ENCODE data around the gene HTR1D.

HTR1D gene

DNA sequence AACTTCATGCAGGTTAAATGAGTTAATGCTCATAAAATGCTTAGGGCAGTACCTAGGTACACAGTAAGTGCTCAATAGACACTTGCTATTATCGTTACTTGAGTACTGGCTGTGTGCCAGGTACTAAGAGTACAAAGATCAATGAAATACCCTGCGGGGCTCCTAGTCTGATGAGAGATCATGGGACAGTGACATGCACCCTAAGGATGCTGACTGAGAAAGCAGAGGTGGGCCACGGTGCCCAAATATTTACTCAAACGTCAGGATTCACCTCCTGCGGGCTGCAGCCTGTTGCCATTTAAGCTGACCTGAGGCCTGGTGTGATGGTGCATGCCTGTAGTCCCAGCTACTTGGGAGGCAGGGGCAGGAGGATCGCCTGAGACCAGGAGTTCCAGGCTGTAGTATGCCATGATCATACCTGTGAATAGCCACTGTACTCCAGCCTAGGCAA is 28.8 kb downstream of the HTR1D start:
- H3K27me3 ChIP-seq: no peaks in the 10 kb centered on the region
- TF ChIP-seq, protein P1, sequence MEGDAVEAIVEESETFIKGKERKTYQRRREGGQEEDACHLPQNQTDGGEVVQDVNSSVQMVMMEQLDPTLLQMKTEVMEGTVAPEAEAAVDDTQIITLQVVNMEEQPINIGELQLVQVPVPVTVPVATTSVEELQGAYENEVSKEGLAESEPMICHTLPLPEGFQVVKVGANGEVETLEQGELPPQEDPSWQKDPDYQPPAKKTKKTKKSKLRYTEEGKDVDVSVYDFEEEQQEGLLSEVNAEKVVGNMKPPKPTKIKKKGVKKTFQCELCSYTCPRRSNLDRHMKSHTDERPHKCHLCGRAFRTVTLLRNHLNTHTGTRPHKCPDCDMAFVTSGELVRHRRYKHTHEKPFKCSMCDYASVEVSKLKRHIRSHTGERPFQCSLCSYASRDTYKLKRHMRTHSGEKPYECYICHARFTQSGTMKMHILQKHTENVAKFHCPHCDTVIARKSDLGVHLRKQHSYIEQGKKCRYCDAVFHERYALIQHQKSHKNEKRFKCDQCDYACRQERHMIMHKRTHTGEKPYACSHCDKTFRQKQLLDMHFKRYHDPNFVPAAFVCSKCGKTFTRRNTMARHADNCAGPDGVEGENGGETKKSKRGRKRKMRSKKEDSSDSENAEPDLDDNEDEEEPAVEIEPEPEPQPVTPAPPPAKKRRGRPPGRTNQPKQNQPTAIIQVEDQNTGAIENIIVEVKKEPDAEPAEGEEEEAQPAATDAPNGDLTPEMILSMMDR (IDR thresholded peaks at IDR 0.05; ENCODE audit: low read depth, low read length): no peak
- no peaks in the 10 kb centered on the region for H3K36me3 ChIP-seq
- H3K4me3 ChIP-seq (ENCODE audit: low read depth, low read length): no peak overlapping the region
- DNase-seq: no peak
- no peaks in the 10 kb centered on the region for H3K9me3 ChIP-seq
- H3K4me1 ChIP-seq: no peaks in the 10 kb centered on the region

GRCh38 chr1:23187637-23188036 is 29.7 kb downstream of the HTR1D start:
- no peak for DNase-seq
- TF ChIP-seq, protein P1 (IDR thresholded peaks at IDR 0.05; ENCODE audit: low read depth, low read length): no peak
- Histone ChIP-seq H3K4me1 (no peaks in the 10 kb centered on the region), H3K9me3 (no peaks in the 10 kb centered on the region), H3K36me3 (no peaks in the 10 kb centered on the region), H3K27me3 (no peaks in the 10 kb centered on the region), H3K4me3 (ENCODE audit: low read depth, low read length) (no peak overlapping the region)

DNA sequence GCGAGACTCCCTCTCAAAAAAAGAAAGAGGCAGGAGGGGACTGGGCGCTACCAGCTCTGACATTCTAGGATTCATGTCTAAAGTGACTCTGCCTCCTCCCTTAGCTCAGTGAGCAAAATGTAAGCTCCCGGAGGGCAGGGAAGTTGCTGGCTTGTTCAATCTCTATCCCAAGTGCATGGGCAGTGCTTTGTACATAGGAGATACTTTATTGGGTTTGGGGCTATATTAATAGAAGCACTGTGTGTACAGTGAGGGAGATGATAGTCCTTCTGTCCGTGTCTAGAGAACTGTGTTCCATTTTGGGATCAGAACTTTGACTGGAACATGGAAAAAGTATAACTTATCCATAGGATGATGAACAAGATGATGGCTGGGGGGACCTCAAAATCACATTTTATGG is 31.9 kb downstream of the HTR1D start:
- H3K4me1 ChIP-seq: no peaks in the 10 kb centered on the region
- no peak overlapping the region for H3K4me3 ChIP-seq (ENCODE audit: low read depth, low read length)
- no peak for DNase-seq
- H3K9me3 ChIP-seq: no peaks in the 10 kb centered on the region
- TF ChIP-seq, protein P1 (IDR thresholded peaks at IDR 0.05; ENCODE audit: low read depth, low read length): no peak
- H3K27me3 ChIP-seq: no peaks in the 10 kb centered on the region
- H3K36me3 ChIP-seq: no peaks in the 10 kb centered on the region

DNA sequence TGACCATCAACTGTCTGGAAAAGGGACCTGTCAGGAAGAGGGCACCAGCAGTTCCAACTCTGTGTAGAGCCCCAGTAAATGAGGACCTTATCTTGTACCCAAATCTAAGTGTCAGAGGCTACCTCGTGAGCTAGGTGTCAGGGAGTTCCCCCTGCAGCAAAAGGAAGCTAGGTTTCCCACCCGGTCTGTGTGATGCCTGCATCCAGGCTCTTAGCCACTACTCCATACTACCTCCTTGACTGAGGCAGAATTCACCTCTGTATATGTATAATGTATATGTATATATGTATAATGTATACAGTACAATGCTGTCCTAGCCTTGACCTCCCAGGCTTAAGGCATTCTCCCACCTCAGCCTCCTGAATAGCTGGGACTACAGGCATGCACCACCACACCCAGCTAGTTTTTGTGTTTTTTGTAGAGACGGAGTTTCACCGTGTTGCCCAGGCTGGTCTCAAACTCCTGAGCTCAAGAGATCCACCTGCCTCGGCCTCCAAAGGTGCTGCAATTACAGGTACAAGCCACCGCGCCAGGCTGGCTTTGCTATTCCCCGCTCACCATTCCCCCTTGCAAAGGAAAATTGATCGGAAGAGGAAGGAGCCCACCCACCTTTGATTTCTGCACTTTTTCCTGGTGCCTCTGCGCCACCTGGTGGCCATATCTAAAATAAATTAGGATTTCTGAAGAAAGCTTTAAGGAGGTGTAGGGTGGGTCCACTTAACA is 32.9 kb downstream of the HTR1D start:
- peak overlapping the region; percentile 32; the same call in 1 of the 2 replicates for H3K4me3 ChIP-seq (ENCODE audit: low read depth, low read length)
- no peaks in the 10 kb centered on the region for H3K27me3 ChIP-seq
- TF ChIP-seq, protein P1 (IDR thresholded peaks at IDR 0.05; ENCODE audit: low read depth, low read length): peak; percentile 54
- no peaks in the 10 kb centered on the region for H3K36me3 ChIP-seq
- no peaks in the 10 kb centered on the region for H3K4me1 ChIP-seq
- H3K9me3 ChIP-seq: no peaks in the 10 kb centered on the region
- DNase-seq: peak; percentile 32

- no peaks in the 10 kb centered on the region for H3K4me1 ChIP-seq
- H3K9me3 ChIP-seq: no peaks in the 10 kb centered on the region
- H3K4me3 ChIP-seq (ENCODE audit: low read depth, low read length): no peak overlapping the region
- H3K36me3 ChIP-seq: no peaks in the 10 kb centered on the region
- TF ChIP-seq, protein P1 (IDR thresholded peaks at IDR 0.05; ENCODE audit: low read depth, low read length): no peak
- H3K27me3 ChIP-seq: no peaks in the 10 kb centered on the region
- no peak for DNase-seq
Observed at GRCh38 chr1:23179862-23180261, 37.4 kb downstream of the HTR1D start.

- TF ChIP-seq, protein P1 (IDR thresholded peaks at IDR 0.05; ENCODE audit: low read depth, low read length): peak; percentile 26
- Histone ChIP-seq H3K36me3 (no peaks in the 10 kb centered on the region), H3K4me3 (ENCODE audit: low read depth, low read length) (no peak overlapping the region), H3K4me1 (no peaks in the 10 kb centered on the region), H3K27me3 (no peaks in the 10 kb centered on the region), H3K9me3 (no peaks in the 10 kb centered on the region)
- no peak for DNase-seq
Observed at GRCh38 chr1:23178950-23179349, 38.4 kb downstream of the HTR1D start.

Measured in BE2C (cell line).